Liver (tissue), 9 donors: ENCODE data around the gene C1orf21. TPM values are rescaled to one million over a fixed set of nuclear protein-coding genes. Genes with fewer than 3 reads are reported as not detected.

Experiments
- DNase-seq: peaks from one replicate; pipeline ENCODE4 v3.0.0-alpha.2; 2017; ENCODE audit warnings: low spot score
- H3K27ac ChIP-seq, 2 donors: one replicate each; pipeline ENCODE4 v1.7.0; 2013; ENCODE audit warnings: inconsistent platforms in 2 of 2, low read length in 2 of 2, control low read depth in 1 of 2, low read depth in 1 of 2, mild to moderate bottlenecking in 1 of 2
- H3K27me3 ChIP-seq, 4 donors: one replicate each; pipeline versions ENCODE4 v1.6.1 to v1.7.0; 2013; ENCODE audit warnings: low read length in 3 of 4, inconsistent platforms in 1 of 4, mild to moderate bottlenecking in 1 of 4, moderate library complexity in 1 of 4; ENCODE audit not compliant: control insufficient read depth in 4 of 4, insufficient read depth in 4 of 4
- H3K36me3 ChIP-seq, 4 donors: one replicate each; pipeline versions ENCODE4 v1.6.1 to v1.7.0; 2013; ENCODE audit warnings: low read length in 3 of 4, mild to moderate bottlenecking in 3 of 4, low read depth in 1 of 4, moderate library complexity in 1 of 4; ENCODE audit not compliant: control insufficient read depth in 4 of 4, insufficient read depth in 3 of 4
- H3K4me1 ChIP-seq, 4 donors: one replicate each; pipeline versions ENCODE4 v1.6.1 to v1.7.0; 2013; ENCODE audit warnings: low read length in 3 of 4, mild to moderate bottlenecking in 3 of 4, moderate library complexity in 1 of 4; ENCODE audit not compliant: control insufficient read depth in 4 of 4, insufficient read depth in 4 of 4
- H3K4me3 ChIP-seq, 3 donors: one replicate each; pipeline versions ENCODE4 v1.6.1 to v1.7.0; 2013; ENCODE audit warnings: low read length in 3 of 3, control low read depth in 1 of 3, low read depth in 1 of 3, mild to moderate bottlenecking in 1 of 3
- H3K9ac ChIP-seq, 2 donors: one replicate each; pipeline ENCODE4 v1.7.0; 2013; ENCODE audit warnings: low read length in 2 of 2, mild to moderate bottlenecking in 2 of 2, moderate library complexity in 2 of 2, control low read depth in 1 of 2, low read depth in 1 of 2
- H3K9me3 ChIP-seq, 4 donors: one replicate each; pipeline versions ENCODE4 v1.6.1 to v1.7.0; 2013; ENCODE audit warnings: low read length in 3 of 4; ENCODE audit not compliant: control insufficient read depth in 4 of 4
- ATF3 ChIP-seq: IDR thresholded peaks from 2 replicates; pipeline ENCODE4 v1.6.1; 2016; ENCODE audit warnings: antibody characterized with exemption
- EGR1 ChIP-seq, 2 donors: IDR thresholded peaks; 2 replicates each; pipeline ENCODE4 v1.6.1; 2016 to 2018; ENCODE audit warnings: antibody characterized with exemption in 2 of 2, low read depth in 2 of 2
- FOXA1 ChIP-seq: IDR thresholded peaks from 2 replicates; pipeline ENCODE4 v1.6.1; 2016; ENCODE audit warnings: antibody characterized with exemption
- FOXA2 ChIP-seq: IDR thresholded peaks from 2 replicates; pipeline ENCODE4 v1.6.1; 2016; ENCODE audit warnings: antibody characterized with exemption
- GABPA ChIP-seq, 2 donors: IDR thresholded peaks in 1 of 2; conservative IDR thresholded peaks in 1 of 2; 2 replicates each; pipeline ENCODE4 v1.6.1; 2016; ENCODE audit warnings: antibody characterized with exemption in 2 of 2, mild to moderate bottlenecking in 1 of 2, moderate library complexity in 1 of 2
- HNF4A ChIP-seq, 2 donors: conservative IDR thresholded peaks; 2 replicates each; pipeline ENCODE4 v1.6.1; 2016; ENCODE audit warnings: antibody characterized with exemption in 2 of 2, mild to moderate bottlenecking in 2 of 2
- HNF4G ChIP-seq: IDR thresholded peaks from 2 replicates; pipeline ENCODE4 v1.6.1; 2016; ENCODE audit warnings: antibody characterized with exemption
- JUND ChIP-seq, 2 donors: IDR thresholded peaks; 2 replicates each; pipeline ENCODE4 v1.6.1; 2016; ENCODE audit warnings: antibody characterized with exemption in 2 of 2
- NR2F2 ChIP-seq: IDR thresholded peaks from 2 replicates; pipeline ENCODE4 v1.6.1; 2016; ENCODE audit warnings: antibody characterized with exemption
- RAD21 ChIP-seq, 2 donors: IDR thresholded peaks; 2 replicates each; pipeline ENCODE4 v1.6.1; 2016; ENCODE audit warnings: antibody characterized with exemption in 2 of 2, mild to moderate bottlenecking in 2 of 2
- REST ChIP-seq: IDR thresholded peaks from 2 replicates; pipeline ENCODE4 v1.6.1; 2016; ENCODE audit warnings: antibody characterized with exemption, mild to moderate bottlenecking
- RXRA ChIP-seq, 2 donors: IDR thresholded peaks; 2 replicates each; pipeline ENCODE4 v1.6.1; 2017 to 2018; ENCODE audit warnings: antibody characterized with exemption in 2 of 2, mild to moderate bottlenecking in 1 of 2
- SP1 ChIP-seq: IDR thresholded peaks from 2 replicates; pipeline ENCODE4 v1.6.1; 2018; ENCODE audit warnings: antibody characterized with exemption, mild to moderate bottlenecking
- TAF1 ChIP-seq: conservative IDR thresholded peaks from 2 replicates; pipeline ENCODE4 v1.6.1; 2016; ENCODE audit warnings: antibody characterized with exemption, mild to moderate bottlenecking
- YY1 ChIP-seq: IDR thresholded peaks from 2 replicates; pipeline ENCODE4 v1.6.1; 2016; ENCODE audit warnings: antibody characterized with exemption, mild to moderate bottlenecking
- WGBS: extraction: QIAGEN DNeasy Blood & Tissue Kit; methylation state at CpG from one replicate; pipeline ENCODE4 v1.1.7; 2013; 5-methylcytosine and 5-hydroxymethylcytosine counted together
- polyA plus RNA-seq, 2 donors: library from polyadenylated mRNA; stranded (reverse) in 1 of 2; unstranded in 1 of 2; fragments of 200-250 nt in 1 of 2; fragments of >200 nt in 1 of 2; fragmentation: Nextera tagmentation in 1 of 2; extraction: Ambion mirVana in 1 of 2; gene quantifications; one replicate each; pipeline versions ENCODE4 v1.2.1 to v1.2.3, GENCODE V29; 2013 to 2015
- total RNA-seq, 2 donors: library from RNA; depleted of rRNA; stranded (reverse); fragments of >200 nt; gene quantifications; one replicate each; pipeline ENCODE4 v1.2.3, GENCODE V29; 2014
- TF ChIP-seq, protein P1 (sequence below): IDR thresholded peaks from 2 replicates; pipeline ENCODE4 v1.6.1; 2016; ENCODE audit warnings: antibody characterized with exemption
- TF ChIP-seq, protein P2 (sequence below): IDR thresholded peaks from 2 replicates; pipeline ENCODE4 v1.6.1; 2016; ENCODE audit warnings: antibody characterized with exemption
- TF ChIP-seq, protein P3 (sequence below): fragments of 150-350 bp; IDR thresholded peaks from 2 replicates; pipeline ENCODE4 v1.5.1; 2017; ENCODE audit warnings: improper control_type of control experiment, low read depth, low read length; ENCODE audit not compliant: missing input control
- donor health status: healthy.
- donor health status: healthy.
- donor health status: healthy.
- donor health status: healthy.
- donor health status: healthy.

The C1orf21 gene
- total and polyA plus RNA-seq, 4 donors = 2.3 to 21.3 (median 13.4) TPM

DNA sequence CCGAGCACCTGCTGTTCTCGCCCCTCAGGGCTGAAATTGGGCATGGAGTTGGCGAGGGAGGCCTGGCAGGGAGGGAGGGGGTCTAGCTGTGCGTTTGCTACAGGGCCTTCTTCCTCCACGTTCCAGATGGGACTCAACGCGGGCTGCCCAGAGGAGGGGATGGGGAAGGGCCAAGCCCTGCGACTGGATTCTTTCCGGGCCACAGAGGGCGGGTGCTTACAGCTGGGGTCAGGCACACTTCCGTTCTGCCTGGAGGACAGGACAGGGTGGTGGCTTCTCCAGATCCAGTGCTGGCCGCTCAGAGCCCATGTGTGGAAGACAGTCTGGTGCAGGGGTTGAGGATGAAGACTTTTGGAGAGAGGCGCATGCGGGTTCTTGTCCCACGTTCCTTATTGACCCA is 277.8 kb downstream of the C1orf21 start:
- H3K9ac ChIP-seq = no peak overlapping the region
- TF ChIP-seq ATF3 = no peak
- TF ChIP-seq SP1 = no peak
- TF ChIP-seq FOXA2 = no peak
- TF ChIP-seq RAD21 (IDR thresholded peaks at IDR 0.05) = no peak
- TF ChIP-seq, protein P1, sequence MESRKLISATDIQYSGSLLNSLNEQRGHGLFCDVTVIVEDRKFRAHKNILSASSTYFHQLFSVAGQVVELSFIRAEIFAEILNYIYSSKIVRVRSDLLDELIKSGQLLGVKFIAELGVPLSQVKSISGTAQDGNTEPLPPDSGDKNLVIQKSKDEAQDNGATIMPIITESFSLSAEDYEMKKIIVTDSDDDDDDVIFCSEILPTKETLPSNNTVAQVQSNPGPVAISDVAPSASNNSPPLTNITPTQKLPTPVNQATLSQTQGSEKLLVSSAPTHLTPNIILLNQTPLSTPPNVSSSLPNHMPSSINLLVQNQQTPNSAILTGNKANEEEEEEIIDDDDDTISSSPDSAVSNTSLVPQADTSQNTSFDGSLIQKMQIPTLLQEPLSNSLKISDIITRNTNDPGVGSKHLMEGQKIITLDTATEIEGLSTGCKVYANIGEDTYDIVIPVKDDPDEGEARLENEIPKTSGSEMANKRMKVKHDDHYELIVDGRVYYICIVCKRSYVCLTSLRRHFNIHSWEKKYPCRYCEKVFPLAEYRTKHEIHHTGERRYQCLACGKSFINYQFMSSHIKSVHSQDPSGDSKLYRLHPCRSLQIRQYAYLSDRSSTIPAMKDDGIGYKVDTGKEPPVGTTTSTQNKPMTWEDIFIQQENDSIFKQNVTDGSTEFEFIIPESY = no peak
- TF ChIP-seq FOXA1 = no peak
- TF ChIP-seq HNF4G = no peak
- no peak for TF ChIP-seq YY1
- TF ChIP-seq, protein P2, sequence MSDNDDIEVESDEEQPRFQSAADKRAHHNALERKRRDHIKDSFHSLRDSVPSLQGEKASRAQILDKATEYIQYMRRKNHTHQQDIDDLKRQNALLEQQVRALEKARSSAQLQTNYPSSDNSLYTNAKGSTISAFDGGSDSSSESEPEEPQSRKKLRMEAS = no peak
- no peak for TF ChIP-seq EGR1 (IDR thresholded peaks at IDR 0.05; ENCODE audit: low read depth in 2 of 2)
- no peak for TF ChIP-seq HNF4A (conservative IDR thresholded peaks at IDR 0.05)
- no peak for TF ChIP-seq RXRA (IDR thresholded peaks at IDR 0.05)
- no peak for TF ChIP-seq REST
- TF ChIP-seq JUND (IDR thresholded peaks at IDR 0.05) = no peak
- TF ChIP-seq, protein P3, sequence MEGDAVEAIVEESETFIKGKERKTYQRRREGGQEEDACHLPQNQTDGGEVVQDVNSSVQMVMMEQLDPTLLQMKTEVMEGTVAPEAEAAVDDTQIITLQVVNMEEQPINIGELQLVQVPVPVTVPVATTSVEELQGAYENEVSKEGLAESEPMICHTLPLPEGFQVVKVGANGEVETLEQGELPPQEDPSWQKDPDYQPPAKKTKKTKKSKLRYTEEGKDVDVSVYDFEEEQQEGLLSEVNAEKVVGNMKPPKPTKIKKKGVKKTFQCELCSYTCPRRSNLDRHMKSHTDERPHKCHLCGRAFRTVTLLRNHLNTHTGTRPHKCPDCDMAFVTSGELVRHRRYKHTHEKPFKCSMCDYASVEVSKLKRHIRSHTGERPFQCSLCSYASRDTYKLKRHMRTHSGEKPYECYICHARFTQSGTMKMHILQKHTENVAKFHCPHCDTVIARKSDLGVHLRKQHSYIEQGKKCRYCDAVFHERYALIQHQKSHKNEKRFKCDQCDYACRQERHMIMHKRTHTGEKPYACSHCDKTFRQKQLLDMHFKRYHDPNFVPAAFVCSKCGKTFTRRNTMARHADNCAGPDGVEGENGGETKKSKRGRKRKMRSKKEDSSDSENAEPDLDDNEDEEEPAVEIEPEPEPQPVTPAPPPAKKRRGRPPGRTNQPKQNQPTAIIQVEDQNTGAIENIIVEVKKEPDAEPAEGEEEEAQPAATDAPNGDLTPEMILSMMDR = no peak
- no peak for TF ChIP-seq GABPA (IDR thresholded peaks at IDR 0.05 in 1 of 2, conservative IDR thresholded peaks at IDR 0.05 in 1 of 2)
- no peak for TF ChIP-seq TAF1
- no peak for TF ChIP-seq NR2F2
- H3K36me3 ChIP-seq = no peaks in the 10 kb centered on the region
- no peak overlapping the region for H3K4me3 ChIP-seq
- H3K27ac ChIP-seq = no peak overlapping the region
- no peaks in the 10 kb centered on the region for H3K27me3 ChIP-seq
- no peak for DNase-seq
- no peaks in the 10 kb centered on the region for H3K9me3 ChIP-seq
- 75% methylated on average over 15 of the region's 15 CpGs for WGBS
- peaks cover 1 to 12% (median 7%) of the 10 kb centered on the region in 4 donors for H3K4me1 ChIP-seq
